SIG-M5 (cell line): ENCODE measurements around the gene RPL10A.

Source experiments
- DNase-seq: peaks from one replicate; lab custom pipeline; 2025; lab: John Stamatoyannopoulos, UW

Gene RPL10A

DNA sequence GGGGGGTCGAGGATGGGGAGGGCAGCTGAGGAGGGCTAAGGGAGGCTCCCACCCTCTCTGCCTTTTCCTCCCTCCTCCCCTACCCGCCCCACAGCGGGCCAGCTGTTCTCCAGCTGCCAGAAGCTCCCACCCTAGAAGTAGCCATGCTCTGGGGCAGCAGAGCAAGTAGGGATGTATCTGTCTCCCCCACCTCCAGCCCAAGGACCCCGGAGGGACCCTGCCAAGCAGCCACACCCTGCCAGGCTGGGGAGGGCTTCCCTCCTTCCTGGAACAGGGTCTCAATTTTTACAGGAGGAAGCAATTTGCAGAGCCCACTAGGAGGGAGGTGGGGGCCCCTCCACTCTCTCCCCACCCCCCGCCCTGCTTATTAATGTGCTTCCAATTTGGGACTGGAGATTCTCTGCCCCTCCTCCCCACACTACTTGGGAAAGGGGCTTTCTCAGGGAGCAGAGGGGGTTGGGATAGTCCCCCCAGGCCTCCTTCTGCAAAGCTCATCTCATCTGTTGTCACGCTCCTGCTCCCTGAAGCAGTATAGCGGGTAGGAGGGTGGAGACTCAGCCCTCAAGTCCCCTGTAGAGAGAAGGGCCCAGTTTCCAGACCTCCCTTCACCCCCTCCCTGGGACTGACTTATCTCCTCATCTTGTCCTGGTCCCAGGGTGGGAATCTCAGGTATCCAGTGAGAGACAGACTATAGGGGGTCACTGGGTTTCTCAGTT lies 24.2 kb downstream of the RPL10A start:
- no peak for DNase-seq

- DNase-seq: no peak
Observed at GRCh38 chr6:35492974-35493284, 24.7 kb downstream of the RPL10A start.

DNA sequence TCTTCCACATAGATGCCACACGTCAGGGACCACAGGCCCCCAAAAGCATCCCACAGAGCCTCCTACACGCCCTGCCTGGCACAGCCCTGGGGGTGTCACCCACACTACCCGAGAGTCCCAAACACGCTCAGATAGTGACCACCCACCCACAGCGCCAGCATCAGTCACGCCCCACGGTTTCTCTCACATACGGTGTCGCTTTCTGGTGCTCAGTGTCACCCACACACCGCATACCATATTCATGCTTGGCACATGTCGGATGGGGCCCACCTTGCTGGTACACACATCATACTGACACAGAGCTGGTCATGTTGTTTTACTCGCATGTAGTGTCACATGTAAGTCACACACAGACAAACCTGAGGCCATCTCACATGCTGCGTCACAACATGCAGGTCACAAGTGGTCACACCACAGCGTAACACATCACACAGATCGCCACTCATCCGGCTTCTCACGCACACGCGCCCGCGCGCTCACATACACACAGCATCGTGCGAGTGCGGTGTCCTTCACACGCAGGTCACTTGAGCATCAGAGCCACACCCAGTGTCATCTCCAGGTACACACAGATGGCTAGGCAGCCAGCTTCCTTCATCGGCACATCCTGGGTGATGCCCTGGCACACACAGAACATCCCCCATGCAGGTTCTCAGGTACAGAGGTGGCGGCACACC lies 25.2 kb downstream of the RPL10A start:
- DNase-seq: no peak

DNA sequence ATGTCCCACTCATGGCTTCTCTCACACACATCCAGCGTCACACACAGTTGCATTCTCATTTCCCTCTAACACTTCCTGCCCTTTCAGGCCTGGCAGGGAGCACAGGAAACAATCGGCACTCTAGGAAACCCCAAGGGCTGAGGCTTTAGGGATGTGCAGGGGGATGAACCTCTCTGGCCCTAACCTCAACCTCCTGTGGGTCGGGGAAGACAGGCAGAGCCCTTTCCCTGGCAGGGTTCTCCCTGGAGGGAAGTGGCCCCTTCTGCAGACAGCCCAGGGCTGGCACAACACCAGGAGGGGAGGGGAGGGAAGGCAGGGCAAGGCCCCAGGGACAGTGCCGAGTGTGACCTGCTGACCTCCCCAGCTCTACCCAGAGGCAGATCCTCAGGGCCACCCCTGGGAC lies 26.0 kb downstream of the RPL10A start:
- no peak for DNase-seq

DNA sequence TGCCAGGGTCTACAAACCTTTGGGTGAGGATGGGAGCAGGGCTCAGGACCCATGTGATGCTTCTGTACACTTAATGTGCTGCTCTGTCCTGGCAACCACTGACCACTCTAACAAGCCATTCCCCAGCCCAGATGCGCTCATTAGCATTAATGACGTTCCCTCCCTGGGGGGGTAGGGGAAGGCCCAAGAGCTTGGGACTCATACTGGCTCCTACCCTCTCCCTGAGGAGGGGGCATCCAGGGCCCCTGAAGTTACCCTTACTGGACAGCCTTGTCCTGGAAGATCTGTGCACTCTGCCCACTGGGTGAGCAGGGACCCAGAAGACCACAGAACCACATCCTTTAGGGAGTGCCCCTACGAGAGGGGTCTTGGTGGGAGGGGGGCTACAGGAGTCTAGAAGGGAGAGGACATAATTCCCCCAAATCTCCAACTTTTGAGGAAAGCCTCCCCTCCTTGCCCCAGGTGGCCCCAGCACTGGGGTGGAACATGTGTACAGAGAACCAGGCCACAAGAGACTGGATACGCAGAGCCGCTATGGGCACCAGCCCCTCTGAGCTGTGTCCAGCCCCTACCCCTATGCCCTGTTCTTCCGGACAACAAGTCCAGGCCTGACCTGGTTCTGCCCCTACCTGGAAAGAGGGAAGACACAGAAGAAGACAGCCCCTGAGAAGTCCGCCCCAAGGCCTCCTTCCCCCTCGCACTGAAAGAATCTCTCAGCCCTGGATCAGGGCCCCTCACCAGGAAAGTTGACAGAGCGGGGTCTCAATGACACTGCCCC lies 27.2 kb downstream of the RPL10A start:
- no peak for DNase-seq

- no peak for DNase-seq
Observed at GRCh38 chr6:35496036-35496840, 28.0 kb downstream of the RPL10A start.

DNA sequence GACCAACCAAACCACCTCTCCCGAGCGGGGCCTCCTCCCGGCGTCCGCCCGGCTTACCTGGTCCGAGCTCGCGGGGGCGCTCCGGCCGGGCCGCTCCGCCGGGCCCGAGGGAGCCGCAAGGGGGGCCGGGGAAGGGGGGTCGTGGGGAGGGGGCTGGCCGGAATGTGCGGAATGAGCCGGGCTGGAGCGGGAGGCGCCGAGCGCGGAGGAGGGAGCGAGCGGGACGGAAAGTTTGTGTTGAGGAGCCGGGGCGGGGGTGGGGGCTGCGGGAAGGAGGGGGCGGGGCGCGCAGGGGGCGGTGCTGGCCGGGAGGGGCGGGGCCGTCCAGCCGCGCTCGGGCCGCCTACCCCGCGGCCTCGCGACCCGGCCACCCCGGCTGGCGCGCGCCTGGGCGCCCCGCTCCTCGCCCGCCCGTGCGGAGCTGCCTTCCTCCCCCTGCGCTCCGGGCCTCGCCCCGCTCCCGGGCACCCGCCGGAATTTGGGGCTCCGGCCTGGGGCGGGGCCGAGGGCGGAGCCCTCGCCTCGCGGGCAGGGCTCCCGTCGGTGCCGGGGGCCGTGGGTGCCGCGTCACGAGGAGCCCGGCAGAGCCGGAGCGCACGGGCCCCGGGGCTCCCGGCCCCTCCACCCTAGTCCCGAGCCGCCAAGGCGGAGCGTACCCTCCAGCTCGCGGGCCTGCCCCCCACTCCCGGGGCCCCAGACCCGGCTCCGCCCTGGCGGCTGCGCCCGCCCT lies 28.8 kb downstream of the RPL10A start, which contains the start of gene TEAD3:
Gene TEAD3 (minus strand): TSS at position 239 of the 730 bp plus-strand sequence.
- DNase-seq: no peak

GRCh38 chr6:35497571-35498421 lies 29.6 kb downstream of the RPL10A start:
- no peak for DNase-seq

DNA sequence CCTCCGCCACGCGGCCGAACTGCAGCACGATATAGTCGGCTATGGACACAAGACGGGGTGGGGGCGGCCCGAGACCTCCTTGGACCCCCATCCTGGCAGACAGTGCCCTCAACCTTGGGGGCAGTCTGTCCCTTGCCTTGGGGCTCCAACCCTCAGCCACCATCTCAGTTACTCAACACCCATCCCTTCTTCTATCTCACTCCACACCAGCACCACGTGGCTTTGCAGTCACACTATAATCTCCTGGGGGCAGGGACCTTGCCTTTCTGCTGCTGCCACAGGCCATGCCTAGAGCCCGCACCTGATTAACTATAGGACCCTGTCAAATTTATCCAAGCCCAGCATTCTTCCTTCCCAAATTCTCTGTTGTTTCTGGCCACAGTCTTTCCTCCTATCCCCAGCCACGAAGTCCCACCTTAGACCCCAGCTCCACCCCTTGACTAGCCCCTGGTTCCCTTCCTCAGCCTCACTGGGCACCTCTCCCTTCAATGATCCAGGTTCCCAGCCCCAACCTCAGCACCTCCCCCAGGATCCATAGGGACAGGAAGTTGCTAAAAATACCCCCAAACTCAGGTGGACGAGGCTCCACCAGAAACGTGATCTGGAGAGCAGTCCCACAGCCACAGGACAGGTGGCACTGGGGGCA lies 30.3 kb downstream of the RPL10A start:
- DNase-seq: no peak

- no peak for DNase-seq
Observed at GRCh38 chr6:35499372-35499771, 31.2 kb downstream of the RPL10A start.

DNA sequence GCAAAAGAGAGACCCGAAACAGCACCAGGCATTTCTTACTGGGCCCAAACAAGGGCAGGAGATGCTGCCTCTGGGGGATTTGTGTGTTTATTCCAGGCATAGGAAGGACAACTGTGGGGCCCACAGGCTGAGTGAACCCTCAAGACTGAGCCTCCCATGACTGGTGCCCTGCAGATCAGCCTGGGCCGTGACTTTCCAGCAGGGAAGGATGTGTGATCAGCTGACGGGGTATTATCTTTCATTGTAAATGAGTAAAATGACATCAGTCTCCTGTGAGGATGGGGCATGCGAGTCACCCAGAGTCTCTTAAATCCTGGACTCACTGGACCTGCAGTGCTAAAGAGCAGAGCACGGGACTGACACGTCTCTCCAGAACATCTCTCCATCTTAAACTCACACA lies 32.6 kb downstream of the RPL10A start:
- no peak for DNase-seq

- no peak for DNase-seq
Observed at GRCh38 chr6:35501784-35502183, 33.6 kb downstream of the RPL10A start.

DNA sequence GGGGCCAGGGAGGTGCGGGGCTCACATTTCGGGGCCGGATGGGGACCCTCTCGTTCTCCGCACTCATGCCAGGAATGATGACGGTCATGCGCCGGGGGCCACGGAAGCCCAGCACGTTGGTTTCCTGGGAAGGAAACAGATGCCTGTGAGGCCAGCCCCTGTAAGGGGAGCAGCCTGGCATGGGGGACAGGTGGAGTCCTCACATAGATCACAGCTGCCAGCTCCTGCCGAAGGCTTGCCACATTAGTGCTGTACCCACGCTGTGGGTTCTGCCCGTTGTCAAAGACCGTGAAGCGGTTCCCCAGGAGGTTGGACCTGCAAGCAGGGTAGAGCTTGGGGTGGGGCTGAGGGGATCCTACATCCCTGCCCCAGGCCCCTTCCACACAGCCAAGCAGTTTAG lies 35.3 kb downstream of the RPL10A start:
- no peak for DNase-seq

GRCh38 chr6:35505999-35506412 lies 37.8 kb downstream of the RPL10A start:
- DNase-seq: no peak

GRCh38 chr6:35506536-35506935 lies 38.3 kb downstream of the RPL10A start:
- no peak for DNase-seq

- no peak for DNase-seq
Observed at GRCh38 chr6:35507221-35507620, 39.0 kb downstream of the RPL10A start.

DNA sequence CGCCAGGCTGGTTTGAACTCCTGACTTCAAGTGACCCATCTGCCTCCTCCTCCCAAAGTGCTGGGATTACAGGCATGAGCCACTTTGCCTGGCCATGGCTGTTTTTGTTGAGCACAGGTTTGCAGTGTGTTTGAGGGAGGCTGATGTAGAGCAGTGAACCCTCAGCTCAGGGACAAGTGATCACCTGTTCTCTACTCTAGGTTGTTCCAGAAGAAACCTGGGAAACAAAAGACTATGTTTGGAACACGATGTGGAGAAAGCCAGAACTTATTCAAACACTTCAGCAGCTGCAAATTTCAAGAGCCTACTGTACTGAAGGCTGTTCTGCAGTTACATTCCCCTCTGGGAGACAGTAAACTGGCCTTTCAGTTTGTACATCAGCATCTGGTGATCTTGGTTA lies 39.8 kb downstream of the RPL10A start:
- DNase-seq: no peak

DNA sequence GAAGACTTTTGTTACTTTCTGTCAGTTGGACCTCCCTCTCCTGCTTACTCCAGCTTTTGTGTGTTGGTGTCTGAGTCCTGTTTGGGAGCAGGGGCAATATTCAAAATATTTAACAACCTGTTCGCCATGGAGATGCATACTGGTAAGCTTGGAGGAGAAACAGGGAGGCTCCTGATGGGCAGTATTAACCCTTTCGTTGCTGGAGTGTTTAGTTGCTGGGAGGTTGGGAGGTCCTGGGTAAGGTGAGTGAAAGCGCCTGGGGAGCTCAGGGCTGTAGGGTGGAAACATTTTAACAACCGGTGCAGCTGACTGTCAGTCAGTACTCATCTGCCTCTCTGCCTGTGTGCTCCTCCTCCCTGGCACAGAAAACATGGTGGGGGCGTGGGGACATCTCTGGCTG lies 40.3 kb downstream of the RPL10A start:
- DNase-seq: no peak

DNA sequence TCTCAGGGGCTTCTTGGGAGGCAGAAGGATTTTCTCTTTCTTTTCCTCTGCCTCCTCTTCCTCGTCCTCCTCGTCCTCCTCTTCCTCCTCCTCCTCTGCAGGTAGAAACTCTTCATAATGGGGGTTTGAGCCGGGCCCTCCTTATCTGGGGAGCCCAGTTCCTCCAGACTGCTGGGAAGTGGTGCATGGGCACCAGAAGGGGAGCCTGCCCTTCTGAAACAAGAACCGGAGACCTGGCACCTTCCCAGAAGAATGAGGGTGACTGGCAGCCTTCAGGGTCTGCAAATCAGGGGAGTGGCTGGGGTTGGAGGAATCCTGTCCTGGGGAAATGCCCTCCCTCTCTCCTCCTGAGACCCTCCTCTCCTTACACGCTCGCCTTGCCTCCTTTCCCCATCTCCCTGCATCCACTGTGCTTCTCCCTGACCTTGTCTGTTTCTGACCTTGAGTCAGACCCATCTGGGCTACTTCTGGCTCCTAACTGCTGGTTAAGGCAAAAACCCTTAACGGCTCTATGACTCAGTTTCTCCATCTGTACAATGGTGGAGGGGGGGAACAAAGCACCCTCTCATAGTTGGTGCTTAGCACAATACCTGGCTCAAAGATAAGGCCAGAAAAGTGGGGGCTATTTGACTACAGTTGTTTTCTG lies 42.8 kb downstream of the RPL10A start:
- DNase-seq: no peak

DNA sequence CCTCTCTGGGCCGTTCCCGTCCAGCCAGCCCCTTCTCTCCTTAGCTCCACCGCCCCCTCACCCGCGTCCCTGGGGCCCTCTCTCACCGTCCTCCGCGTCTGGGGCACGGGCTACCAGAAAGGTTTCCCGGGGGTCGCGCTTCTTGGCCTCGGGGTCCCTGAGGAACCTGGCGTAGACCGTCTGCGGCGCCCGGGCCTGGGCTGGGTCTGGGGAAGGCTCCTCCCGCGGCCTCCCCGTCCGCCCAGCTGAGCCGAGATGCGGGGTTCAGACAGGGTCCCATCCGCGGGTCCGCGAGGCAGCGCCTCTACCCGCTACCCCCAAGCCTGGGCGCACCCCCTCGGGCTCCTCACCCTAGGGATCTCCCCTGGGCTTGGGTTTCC lies 43.4 kb downstream of the RPL10A start:
- no peak for DNase-seq
